Renal pelvis (tissue), 12 donors: ENCODE results near the gene CELF5. TPM values are rescaled to one million over a fixed set of nuclear protein-coding genes. Genes with fewer than 3 reads are reported as not detected.

ENCODE experiments used
- DNase-seq: peaks from one replicate; pipeline ENCODE4 v3.0.0-alpha.2; 2013
- long read RNA-seq, 16 experiments: transcript quantifications; one replicate each; lab custom pipeline, GENCODE V29; 2026
- polyA plus RNA-seq, 3 donors: library from polyadenylated mRNA; unstranded; fragments of 120-200 nt; gene quantifications; one replicate each; pipeline ENCODE4 v1.2.1, GENCODE V29; 2013; ENCODE audit not compliant: insufficient read length in 3 of 3

The CELF5 gene
- 1 to 10 TPM; 1.1 to 1.3 (median 1.1) TPM for polyA plus RNA-seq
- long read RNA-seq, donor 1: 0 reads
- long read RNA-seq, donor 2: 0 reads
- long read RNA-seq, donor 3: 0 reads
- long read RNA-seq, donor 4: 0 reads
- long read RNA-seq, donor 5: 0 reads
- long read RNA-seq, donor 6: 0 reads
- long read RNA-seq, donor 7: 0 reads
- long read RNA-seq, donor 8: 0 reads
- long read RNA-seq, donor 9: 0 reads
- long read RNA-seq, donor 10: 0 reads
- long read RNA-seq, donor 11: 0 reads
- long read RNA-seq, donor 12: 0 reads
- long read RNA-seq, donor 13: 0 reads
- long read RNA-seq, donor 14: 0 reads
- long read RNA-seq, donor 15: 0 reads
- long read RNA-seq, donor 16: 0 reads

DNA sequence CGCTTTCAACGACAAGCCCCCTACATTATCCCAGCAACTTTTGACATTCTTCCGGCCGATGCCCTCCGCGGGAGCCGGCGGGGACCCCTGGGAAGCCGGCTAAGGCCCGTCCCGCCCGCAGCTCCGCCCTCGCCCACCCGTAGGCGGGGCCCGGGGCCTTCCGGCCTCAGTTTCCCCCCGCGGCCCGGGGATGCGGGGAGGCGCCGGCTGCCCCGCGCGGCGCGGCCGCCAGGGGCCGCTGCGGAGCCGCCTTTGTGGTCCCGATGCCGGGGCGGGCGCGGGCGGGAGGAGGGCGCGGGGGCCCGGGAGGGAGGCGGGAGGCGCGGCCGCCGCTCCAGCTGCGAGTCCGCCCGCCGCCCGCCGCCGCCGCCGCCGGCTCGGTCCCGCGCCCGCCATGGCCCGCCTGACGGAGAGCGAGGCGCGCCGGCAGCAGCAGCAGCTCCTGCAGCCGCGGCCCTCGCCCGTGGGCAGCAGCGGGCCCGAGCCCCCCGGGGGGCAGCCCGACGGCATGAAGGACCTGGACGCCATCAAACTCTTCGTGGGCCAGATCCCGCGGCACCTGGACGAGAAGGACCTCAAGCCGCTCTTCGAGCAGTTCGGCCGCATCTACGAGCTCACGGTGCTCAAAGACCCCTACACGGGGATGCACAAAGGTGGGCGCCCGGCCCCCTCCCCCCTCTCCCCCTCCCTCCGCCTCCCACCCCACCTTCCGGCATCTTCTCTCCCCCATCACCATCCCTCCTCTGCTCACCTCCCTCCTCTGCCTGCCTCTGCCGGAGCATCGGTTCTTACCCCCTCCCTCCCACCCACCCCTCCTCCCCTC lies at the start of gene CELF5:
Gene CELF5, plus strand, starts transcription at position 316 of the 823 bp plus-strand sequence. Its CDS starts 79 bp downstream, at position 395.
- peak; percentile 53 for DNase-seq

- no peak for DNase-seq
Measured at GRCh38 chr19:3175781-3176714, 48.4 kb upstream of the CELF5 start.

DNA sequence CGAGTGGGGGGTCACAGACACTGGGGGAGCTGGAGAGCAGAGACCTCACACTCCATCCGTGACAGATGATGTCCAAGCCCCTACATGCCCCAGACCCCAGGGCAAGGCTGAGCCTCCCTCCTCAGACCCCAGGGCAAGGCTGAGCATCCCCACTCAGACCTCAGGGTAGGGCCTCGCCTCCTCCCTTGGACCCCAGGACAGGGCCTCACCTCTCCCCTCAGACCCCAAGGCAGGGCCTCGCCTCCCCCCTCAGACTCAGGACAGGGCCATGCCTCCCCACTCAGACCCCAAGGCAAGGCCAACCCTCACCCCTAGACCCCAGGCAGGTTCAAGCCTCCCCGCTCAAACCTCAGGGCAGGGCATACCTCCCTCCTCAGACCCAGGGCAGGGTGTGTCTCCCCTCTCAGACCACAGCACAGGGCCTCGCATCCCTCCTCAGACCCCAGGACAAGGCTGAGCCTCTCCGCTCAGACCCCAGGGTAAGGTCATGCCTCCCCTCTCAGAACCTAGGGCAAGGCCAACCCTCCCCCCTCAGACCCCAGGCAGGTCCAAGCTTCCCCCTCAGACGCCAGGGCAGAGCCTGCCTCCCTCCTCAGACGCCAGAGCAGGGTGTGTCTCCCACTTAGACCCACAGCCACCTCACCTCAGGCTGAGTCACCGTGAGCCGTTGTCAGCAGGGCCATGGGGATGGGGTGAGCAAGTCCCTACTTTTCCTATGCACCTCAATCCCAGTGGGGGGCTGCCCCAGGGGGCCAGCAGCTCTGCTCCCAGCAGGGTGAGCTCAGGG lies 47.6 kb upstream of the CELF5 start:
- no peak for DNase-seq

DNA sequence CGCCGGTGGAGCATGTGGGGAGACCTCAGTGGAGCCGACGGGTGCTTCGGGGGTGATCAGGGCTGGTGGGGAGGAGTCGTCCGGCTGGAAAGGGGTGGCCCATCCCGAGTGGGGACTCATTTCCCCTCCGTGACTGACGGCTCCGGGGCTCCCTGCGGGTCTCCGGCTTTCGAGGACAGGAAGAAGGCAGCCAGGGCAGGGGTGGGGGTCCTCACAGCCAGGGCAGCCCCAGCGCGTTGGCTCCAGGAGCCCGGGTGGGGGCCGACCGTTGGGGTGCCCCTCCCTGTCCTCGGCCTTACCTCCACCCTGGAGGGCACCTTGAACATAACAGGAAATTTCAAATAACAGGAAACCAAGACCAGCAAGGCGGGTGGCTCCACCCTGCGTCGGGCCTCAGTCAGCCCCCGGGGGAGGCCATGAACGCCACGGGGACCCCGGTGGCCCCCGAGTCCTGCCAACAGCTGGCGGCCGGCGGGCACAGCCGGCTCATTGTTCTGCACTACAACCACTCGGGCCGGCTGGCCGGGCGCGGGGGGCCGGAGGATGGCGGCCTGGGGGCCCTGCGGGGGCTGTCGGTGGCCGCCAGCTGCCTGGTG lies 46.0 kb upstream of the CELF5 start, which contains the start of gene S1PR4:
Gene S1PR4, plus strand, starts transcription at position 393 of the 596 bp plus-strand sequence. Its CDS starts 24 bp downstream, at position 417.
- DNase-seq: no peak

GRCh38 chr19:3178973-3179738 lies 45.3 kb upstream of the CELF5 start:
- DNase-seq: no peak

GRCh38 chr19:3179739-3180293 lies 44.6 kb upstream of the CELF5 start:
- no peak for DNase-seq

DNA sequence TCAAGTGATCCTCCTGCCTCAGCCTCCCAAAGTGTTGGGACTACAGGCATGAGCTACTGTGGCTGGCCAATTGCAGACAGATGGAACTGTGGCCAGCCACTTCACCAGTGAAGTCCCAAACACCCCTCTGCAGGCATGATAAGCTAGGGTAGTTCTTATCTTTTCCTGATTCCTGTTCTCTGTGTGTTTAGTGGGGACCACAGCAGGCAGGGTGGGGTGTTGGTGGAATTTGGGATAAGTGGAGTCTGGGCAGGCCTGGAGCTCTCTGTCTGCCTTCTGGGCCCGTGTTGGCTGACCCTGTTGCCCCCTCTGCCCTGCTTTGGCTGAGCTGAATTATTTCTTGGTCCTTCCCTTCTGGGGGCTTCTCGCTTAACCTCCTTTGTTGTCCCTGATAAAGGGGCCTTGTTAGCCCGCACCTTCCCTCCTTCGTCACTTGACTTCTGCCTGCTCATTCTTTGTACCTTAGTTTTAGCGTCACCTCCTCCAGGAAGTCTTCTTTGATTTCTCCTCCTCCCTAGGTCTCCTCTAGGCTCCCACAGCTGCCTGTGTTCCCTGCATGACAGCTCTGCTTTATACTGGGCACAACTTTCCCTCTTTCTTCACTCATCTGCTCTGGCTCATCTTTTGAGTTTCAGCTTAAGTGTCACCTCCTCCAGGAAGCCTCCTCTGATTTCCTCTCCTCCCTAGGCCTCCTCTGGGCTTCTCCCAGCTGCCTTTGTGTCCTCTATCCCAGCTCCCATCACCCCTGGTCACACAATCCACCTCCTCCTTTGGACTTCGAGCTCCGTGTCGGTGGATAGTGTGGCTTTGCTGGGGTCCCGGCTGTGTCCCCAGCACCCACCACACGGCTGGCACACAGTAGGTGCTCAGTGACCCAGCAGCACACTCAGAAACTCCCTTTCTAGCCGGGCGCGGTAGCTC lies 40.5 kb upstream of the CELF5 start:
- no peak for DNase-seq

DNA sequence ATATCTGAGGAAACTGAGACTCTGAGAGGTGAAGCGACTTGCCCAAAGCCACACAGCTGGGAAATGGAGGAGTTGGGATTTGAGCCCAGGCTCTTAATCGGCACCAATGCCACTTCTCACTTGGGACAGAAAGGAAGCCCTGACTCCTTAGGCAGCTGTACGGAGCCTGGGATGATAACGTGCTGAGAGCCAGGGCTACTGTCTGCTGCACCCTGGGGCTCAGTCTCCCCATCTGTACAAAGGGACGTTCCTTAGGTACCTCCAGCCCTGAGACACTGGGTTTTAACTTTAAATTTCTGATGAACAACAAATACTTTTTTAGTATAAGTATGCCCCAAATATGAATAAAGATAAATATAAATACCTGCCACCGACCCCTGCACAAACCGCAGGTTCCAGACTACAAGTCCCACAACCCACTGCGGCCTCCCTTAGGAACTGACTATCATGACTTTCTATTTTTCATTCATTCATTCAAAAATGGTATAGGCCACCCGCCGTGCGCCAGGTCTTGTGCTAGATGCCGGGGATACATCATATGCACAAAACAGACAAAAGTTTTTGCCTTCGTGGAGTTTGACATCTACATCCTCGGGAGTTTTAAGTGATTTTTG lies 39.5 kb upstream of the CELF5 start:
- DNase-seq: no peak

GRCh38 chr19:3185461-3186159 lies 38.9 kb upstream of the CELF5 start, which contains the start of gene NCLN:
Gene NCLN, plus strand, starts transcription at chr19:3185930. Its CDS starts 101 bp downstream, at chr19:3186031.
- peak; percentile 96 for DNase-seq

DNA sequence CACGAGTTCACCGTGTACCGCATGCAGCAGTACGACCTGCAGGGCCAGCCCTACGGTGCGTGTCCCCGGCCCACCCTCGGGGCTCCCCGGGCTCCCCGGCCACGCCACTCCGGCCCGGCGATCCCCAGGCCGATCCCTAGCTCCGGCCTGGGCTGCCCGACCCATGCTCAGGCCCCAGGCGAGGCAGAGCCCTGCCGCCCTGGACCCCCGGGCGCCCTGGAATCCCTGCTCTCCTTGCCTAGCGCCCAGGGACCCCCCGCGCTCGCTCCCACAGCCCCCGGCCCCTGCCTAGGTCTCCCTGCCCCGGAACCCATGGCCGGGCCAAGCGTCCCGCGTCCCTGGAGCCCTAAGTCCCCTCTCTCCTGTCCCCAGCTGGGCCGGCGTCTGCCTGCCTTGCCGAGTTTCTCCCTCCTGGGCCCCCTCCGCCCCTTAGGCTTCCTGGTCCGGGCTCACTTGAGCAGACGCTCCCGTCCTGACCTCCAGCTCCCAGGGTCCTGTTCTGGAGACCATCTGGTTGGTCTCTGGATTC lies 38.2 kb upstream of the CELF5 start:
- DNase-seq: no peak

- DNase-seq: no peak
Measured at GRCh38 chr19:3186891-3187661, 37.4 kb upstream of the CELF5 start.

GRCh38 chr19:3187662-3188511 lies 36.6 kb upstream of the CELF5 start:
- no peak for DNase-seq

DNA sequence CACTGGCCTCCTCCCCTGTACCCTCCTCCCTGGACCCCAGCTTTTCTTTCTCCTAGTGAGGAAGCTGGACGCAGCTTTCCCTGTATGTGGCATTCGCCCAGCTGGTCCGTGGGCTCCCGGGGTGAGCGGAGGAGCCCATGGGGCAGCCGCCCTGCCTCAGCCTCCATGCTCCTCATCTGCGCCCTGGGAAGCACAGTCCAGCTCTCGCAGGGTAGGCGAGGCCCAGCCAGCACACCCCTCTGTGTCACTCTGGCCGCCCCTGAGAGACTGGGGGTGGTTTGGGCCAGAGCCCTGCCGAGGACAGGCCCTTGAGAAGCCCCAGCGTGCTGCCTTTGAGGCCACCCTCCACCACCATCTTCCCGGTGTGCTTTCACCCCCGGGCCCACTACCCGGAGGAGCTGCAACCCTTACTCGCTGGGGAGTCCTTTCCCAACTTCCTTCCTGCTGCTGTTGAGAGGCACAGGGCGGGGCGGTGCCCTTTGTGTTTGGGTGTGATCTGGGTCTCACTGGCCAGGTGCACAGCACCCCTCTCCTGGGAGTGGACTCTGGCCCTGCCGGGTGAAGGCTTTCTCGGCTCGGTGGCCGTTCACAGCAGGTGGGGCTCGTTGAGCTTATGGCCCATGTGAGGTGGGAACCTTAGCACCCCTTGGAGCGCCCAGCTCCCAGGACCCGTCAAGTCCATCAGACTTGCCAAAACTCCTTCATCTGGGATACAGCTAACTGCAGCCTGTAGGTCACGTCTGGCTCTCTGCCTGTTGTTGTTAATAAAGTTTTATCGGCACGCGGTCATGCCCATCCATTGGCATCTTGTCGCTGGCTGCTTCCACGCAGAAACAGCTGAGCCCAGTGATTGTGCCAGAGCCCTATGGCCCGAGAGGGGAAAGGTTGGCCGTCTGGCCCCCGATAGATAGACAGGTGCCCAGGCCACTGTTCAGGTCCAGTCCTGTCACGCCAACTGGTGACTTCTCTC lies 35.5 kb upstream of the CELF5 start:
- no peak for DNase-seq
